GM18868 (cell line): ENCODE measurements around the gene MGMT.

Experiments used
- ATAC-seq: cut with Tn5 transposase; IDR thresholded peaks from one replicate; pipeline ENCODE4 v1.9.1; 2021; ENCODE audit warnings: mild to moderate bottlenecking, moderate library complexity; ENCODE audit not compliant: unreplicated experiment

MGMT gene

GRCh38 chr10:129615921-129616525, 149.0 kb downstream of the MGMT start:
- ATAC-seq = no peak

- no peak for ATAC-seq
These were observed 150.7 kb downstream of the MGMT start for GRCh38 chr10:129617768-129618167.

- no peak for ATAC-seq
These were observed 154.0 kb downstream of the MGMT start for GRCh38 chr10:129621062-129621461.

- no peak for ATAC-seq
These were observed 154.7 kb downstream of the MGMT start for GRCh38 chr10:129621693-129622092.

- ATAC-seq = no peak
These were observed 155.2 kb downstream of the MGMT start for GRCh38 chr10:129622291-129622690.

GRCh38 chr10:129622736-129623135, 155.7 kb downstream of the MGMT start:
- no peak for ATAC-seq

- ATAC-seq = no peak
These were observed 157.5 kb downstream of the MGMT start for GRCh38 chr10:129624526-129624925.

- ATAC-seq = no peak
These were observed 159.3 kb downstream of the MGMT start for GRCh38 chr10:129626309-129626708.

GRCh38 chr10:129626796-129627435, 159.9 kb downstream of the MGMT start:
- no peak for ATAC-seq

- ATAC-seq = no peak
These were observed 160.4 kb downstream of the MGMT start for GRCh38 chr10:129627442-129627841.

- ATAC-seq = no peak
These were observed 161.8 kb downstream of the MGMT start for GRCh38 chr10:129628823-129629222.

- ATAC-seq = no peak
These were observed 162.9 kb downstream of the MGMT start for GRCh38 chr10:129629911-129630310.

- no peak for ATAC-seq
These were observed 164.0 kb downstream of the MGMT start for GRCh38 chr10:129631006-129631405.

GRCh38 chr10:129631870-129632623, 165.0 kb downstream of the MGMT start:
- no peak for ATAC-seq

GRCh38 chr10:129637010-129637409, 170.0 kb downstream of the MGMT start:
- no peak for ATAC-seq

- no peak for ATAC-seq
These were observed 170.8 kb downstream of the MGMT start for GRCh38 chr10:129637846-129638245.

- no peak for ATAC-seq
These were observed 174.3 kb downstream of the MGMT start for GRCh38 chr10:129641351-129641750.

- ATAC-seq = no peak
These were observed 174.9 kb downstream of the MGMT start for GRCh38 chr10:129641982-129642381.

GRCh38 chr10:129642427-129642826, 175.4 kb downstream of the MGMT start:
- no peak for ATAC-seq

GRCh38 chr10:129643266-129643665, 176.2 kb downstream of the MGMT start:
- ATAC-seq = no peak

GRCh38 chr10:129645487-129645886, 178.4 kb downstream of the MGMT start:
- ATAC-seq = no peak

GRCh38 chr10:129646973-129647372, 179.9 kb downstream of the MGMT start:
- no peak for ATAC-seq
